Stimulated activated CD4-positive, alpha-beta T cell treated with anti-CD3 and anti-CD28 coated beads, Interleukin-4, amount 100 ng/mL, for 24 hours (primary cell): Measurements from ENCODE around the gene USO1.

Experiments used
- DNase-seq: peaks from one replicate; pipeline ENCODE4 v3.0.0-alpha.2; 2020

Gene USO1

DNA sequence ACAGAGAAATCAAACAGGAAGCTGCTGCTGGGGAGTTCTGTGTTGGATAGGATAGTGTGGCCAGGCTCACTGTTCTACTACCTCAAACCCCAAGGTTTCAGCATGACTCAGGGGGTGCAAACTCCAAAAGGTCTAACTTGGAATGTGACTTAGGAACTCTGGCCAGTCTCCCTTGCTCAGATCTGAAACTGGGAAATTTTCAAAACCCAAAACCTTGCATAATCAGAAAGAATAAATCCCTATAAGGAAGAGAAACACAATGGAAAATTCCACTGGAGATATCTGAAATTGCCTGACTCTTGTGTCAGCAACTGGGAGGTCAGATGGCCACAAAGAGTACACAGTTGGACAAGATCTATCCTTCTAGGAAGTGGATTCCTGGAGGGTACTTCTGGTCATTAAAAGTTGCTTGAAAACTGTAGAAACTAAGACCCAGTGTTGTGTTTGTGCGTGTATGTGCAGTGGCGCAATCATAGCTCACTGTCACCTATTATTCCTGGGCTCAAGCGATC lies 119.8 kb downstream of the USO1 start:
- DNase-seq = no peak

DNA sequence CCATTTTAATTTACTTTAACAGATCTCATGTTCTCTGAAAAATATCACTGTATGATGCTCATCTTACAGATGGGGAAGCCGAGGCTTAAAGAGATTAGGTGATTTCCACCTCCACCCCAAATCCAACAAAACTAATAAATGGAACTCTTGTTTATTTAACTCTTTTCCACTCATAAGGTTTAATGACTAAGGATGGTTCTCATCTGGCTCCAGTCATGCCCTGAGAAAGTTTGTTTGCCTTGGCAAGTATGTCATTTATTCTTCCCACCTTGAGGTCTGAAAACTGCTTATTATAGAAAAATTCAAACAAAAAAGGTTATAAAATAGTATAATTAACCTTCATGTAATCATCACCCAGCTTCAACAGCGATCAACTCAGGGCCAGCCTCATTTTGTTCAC lies 121.6 kb downstream of the USO1 start:
- no peak for DNase-seq

DNA sequence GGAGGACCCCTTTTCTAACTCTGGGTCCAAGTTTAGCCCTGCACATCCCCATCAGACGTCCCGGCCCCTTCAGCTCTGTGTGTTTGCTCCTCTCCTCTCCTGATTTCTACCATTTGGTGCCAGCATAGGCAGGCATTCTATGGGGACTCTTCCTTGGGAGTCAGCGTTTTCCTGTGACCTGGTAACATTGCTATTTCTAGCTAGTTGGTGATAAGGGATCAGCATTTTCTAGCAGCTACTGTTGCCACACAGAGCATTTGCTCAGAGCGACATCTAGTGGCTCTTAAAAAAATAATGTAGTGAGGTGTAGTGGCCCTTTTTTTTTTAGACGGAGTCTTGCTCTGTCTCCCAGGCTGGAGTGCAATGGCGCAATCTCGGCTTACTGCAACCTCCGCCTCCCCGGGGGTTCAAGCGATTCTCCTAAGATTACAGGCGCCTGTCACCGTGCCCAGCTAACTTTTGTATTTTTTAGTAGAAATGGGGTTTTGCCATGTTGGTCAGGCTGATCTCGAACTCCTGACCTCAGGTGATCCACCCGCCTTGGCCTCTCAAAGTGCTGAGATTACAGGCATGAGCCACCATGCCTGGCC lies 123.9 kb downstream of the USO1 start:
- peak; percentile 13 for DNase-seq

DNA sequence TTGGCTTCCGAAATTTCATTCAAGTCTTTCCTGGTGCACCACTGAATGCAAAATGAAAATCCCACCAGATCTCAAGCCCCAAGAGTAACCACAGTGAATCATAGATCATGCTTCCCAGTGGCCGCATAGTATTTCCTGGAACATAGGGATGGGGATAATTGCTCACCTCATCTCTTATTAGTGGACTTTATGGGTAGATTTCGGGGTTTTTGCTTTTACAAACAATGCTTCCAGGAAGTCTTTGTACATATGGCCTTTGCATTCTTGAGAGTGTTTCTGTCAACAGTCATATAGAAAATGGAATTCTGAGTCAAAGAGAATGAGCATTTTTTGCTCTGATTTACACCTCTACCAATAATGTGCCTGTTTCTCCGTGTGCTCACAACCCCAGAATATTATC lies 124.5 kb downstream of the USO1 start:
- no peak for DNase-seq

DNA sequence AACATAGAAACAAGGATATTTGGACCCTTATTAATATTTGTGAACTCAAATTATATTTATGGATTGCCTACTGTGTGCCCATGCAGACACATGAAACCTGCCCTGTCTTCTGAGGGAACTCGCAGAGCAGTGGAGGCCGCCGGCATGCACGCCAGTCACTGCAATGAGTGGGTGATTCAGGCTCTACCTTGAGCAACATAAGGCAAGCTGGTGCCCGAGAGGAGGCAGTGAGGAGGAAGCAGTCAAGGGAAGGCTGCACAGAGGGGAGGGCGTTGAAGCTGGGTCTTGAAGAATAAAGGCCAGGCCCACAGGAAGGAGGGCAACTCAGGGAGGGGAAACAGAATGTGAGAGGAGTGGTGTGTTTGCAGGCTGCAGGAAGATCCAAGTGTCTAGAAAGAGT lies 125.1 kb downstream of the USO1 start:
- DNase-seq = no peak

DNA sequence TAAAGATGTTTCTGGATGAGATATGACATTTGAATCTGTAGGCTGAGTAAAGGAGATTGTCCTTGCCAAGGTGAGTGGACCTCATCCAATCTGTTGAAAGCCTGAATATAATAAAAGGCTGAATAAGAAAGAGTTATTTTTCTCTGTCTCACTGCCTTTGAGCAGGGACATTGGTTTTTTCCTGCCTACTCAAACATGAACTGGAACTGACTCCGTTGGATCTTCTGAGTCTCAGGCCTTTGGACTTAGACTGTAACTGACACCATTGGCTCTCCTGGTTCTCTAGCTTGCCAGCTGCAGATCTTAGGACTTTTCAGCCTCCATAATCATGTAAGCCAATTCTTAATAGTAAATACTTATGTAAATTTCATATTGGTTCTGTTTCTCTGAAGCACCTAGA lies 134.3 kb downstream of the USO1 start:
- DNase-seq = no peak

DNA sequence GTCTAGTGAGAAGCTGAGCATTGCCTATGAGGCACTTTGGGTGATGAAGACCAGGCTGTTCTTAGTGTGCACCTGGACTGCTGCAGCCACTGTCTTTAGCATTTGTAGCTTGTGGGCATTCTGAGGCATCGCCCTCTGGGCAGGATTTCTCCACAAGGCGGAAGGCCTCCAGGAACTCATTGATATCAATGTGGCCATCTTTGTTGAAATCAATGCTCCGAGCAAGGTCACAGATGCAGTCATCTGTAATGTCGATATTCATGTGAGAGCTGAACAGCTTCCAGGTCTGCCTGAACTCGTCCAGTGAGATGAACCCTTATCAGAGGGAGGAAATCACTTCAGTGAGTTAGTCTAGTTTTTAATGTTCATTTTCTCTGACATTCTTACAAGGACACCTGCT lies 136.2 kb downstream of the USO1 start:
- DNase-seq = no peak
